Transverse colon (tissue), 4 donors: ENCODE measurements around the gene DPP10. TPM values are rescaled to one million over a fixed set of nuclear protein-coding genes. Genes with fewer than 3 reads are reported as not detected.

Source experiments
- DNase-seq: peaks from one replicate; pipeline ENCODE4 v3.0.0-alpha.2; 2019
- H3K27ac ChIP-seq, 4 donors: fragments of 200-600 bp; sonication (generic); 2 replicates each; pipeline ENCODE4 v1.5.1; 2016 to 2018; ENCODE audit warnings: inconsistent platforms in 4 of 4
- H3K27me3 ChIP-seq: fragments of 200-600 bp; sonication (generic); 2 replicates; pipeline ENCODE4 v1.5.1; 2017; ENCODE audit warnings: inconsistent platforms
- H3K36me3 ChIP-seq, 4 donors: fragments of 200-600 bp; sonication (generic); 2 replicates each; pipeline ENCODE4 v1.5.1; 2017 to 2019; ENCODE audit warnings: inconsistent platforms in 4 of 4
- H3K4me1 ChIP-seq, 4 donors: fragments of 200-600 bp; sonication (generic); 2 replicates each; pipeline ENCODE4 v1.5.1; 2017 to 2020; ENCODE audit warnings: inconsistent platforms in 4 of 4
- H3K4me3 ChIP-seq, 4 donors: fragments of 200-600 bp; sonication (generic); 1 replicate in 1 of 4; 2 replicates in 3 of 4; pipeline versions ENCODE4 v1.5.1 to v1.6.1; 2017 to 2019; ENCODE audit warnings: inconsistent platforms in 4 of 4
- H3K9me3 ChIP-seq, 2 donors: fragments of 200-600 bp; sonication (generic); 2 replicates each; pipeline ENCODE4 v1.5.1; 2017 to 2019; ENCODE audit warnings: inconsistent platforms in 2 of 2
- CTCF ChIP-seq, 5 experiments: fragments of 200-600 bp in 3 of 5; fragments of 450-650 bp in 2 of 5; sonication (generic) in 3 of 5; IDR thresholded peaks; 1 replicate in 2 of 5; 2 replicates in 3 of 5; pipeline ENCODE4 v1.5.1; 2016 to 2017; ENCODE audit warnings: antibody characterized with exemption in 5 of 5, inconsistent platforms in 3 of 5, mild to moderate bottlenecking in 2 of 5, moderate library complexity in 1 of 5
- EP300 ChIP-seq: sonication (generic); formaldehyde crosslinking; IDR thresholded peaks from one replicate; pipeline ENCODE4 v1.6.1; 2017; ENCODE audit warnings: antibody characterized with exemption, low read depth
- POLR2A ChIP-seq: fragments of 450-650 bp; IDR thresholded peaks from one replicate; pipeline ENCODE4 v1.6.1; 2016; ENCODE audit warnings: antibody characterized with exemption, mild to moderate bottlenecking, moderate library complexity
- POLR2AphosphoS5 ChIP-seq, 3 donors: sonication (generic); formaldehyde crosslinking; IDR thresholded peaks; one replicate each; pipeline ENCODE4 v1.6.1; 2016; ENCODE audit warnings: antibody characterized with exemption in 3 of 3
- WGBS, 2 donors: methylation state at CpG; one replicate each; pipeline ENCODE4 v1.1.5; 2018; ENCODE audit warnings: low coverage in 1 of 2; 5-methylcytosine and 5-hydroxymethylcytosine counted together
- in situ Hi-C, 4 donors: fragments of 200-750 bp; cut with MboI; loops; one replicate each; pipeline versions ENCODE4 v1.15.0 to v1.15.1; 2017; ENCODE audit warnings: low sequenced_read_pairs in 3 of 4, low pct_ligation_motif_present in 1 of 4, low pct_unique_long_range_greater_than_20kb in 1 of 4
- intact Hi-C: fragments of 100-400 bp; cut with DNase I; formaldehyde crosslinking; loops from one replicate; pipeline ENCODE4 v1.15.1; 2023; ENCODE audit warnings: low total_unique reads
- total RNA-seq, 4 donors: library from RNA; depleted of rRNA; stranded (reverse); fragments of >200 nt; gene quantifications; one replicate each; pipeline ENCODE4 v1.1.0, GENCODE V29; 2016

The DPP10 gene
- total RNA-seq, 4 donors from 2014 or later = 3.4 to 8.4 (median 7.0) TPM

GRCh38 chr2:115580784-115581183 lies 1138.3 kb downstream of the DPP10 start:
- 85 to 90% methylated on average over 5 of the region's 5 CpGs for WGBS, 2 donors
- Histone ChIP-seq H3K27me3 (no peaks in the 10 kb centered on the region), H3K36me3 (no peaks in the 10 kb centered on the region), H3K4me1 (no peaks in the 10 kb centered on the region), H3K27ac (no peak overlapping the region), H3K9me3 (no peaks in the 10 kb centered on the region), H3K4me3 (no peak overlapping the region)
- no peak for DNase-seq
- TF ChIP-seq POLR2A = no peak
- no peak for TF ChIP-seq POLR2AphosphoS5 (IDR thresholded peaks at IDR 0.05)
- TF ChIP-seq EP300 = no peak
- TF ChIP-seq CTCF (IDR thresholded peaks at IDR 0.05) = no peak
- in situ Hi-C loops = no loop called here
- intact Hi-C loops = no loop called here

GRCh38 chr2:115584507-115584906 lies 1142.1 kb downstream of the DPP10 start:
- no peaks in the 10 kb centered on the region for H3K27me3 ChIP-seq
- no peak for TF ChIP-seq POLR2A
- TF ChIP-seq EP300 = no peak
- no peak for TF ChIP-seq CTCF (IDR thresholded peaks at IDR 0.05)
- TF ChIP-seq POLR2AphosphoS5 (IDR thresholded peaks at IDR 0.05) = no peak
- no peak overlapping the region for H3K4me3 ChIP-seq
- DNase-seq = no peak
- no peaks in the 10 kb centered on the region for H3K4me1 ChIP-seq
- H3K27ac ChIP-seq = no peak overlapping the region
- H3K9me3 ChIP-seq = no peaks in the 10 kb centered on the region
- in situ Hi-C loops = no loop called here
- no peaks in the 10 kb centered on the region for H3K36me3 ChIP-seq
- WGBS, 2 donors = 92 to 96% methylated on average over 2 of the region's 2 CpGs
- intact Hi-C loops = no loop called here

GRCh38 chr2:115596659-115597375 lies 1154.4 kb downstream of the DPP10 start:
- Histone ChIP-seq H3K4me3 (no peak overlapping the region), H3K4me1 (no peaks in the 10 kb centered on the region), H3K36me3 (no peaks in the 10 kb centered on the region), H3K27ac (no peak overlapping the region), H3K9me3 (no peaks in the 10 kb centered on the region), H3K27me3 (no peaks in the 10 kb centered on the region)
- WGBS, 2 donors = 47 to 58% methylated on average over 3 of the region's 3 CpGs
- TF ChIP-seq POLR2A = no peak
- intact Hi-C loops = no loop called here
- in situ Hi-C loops = no loop called here
- no peak for DNase-seq

- Histone ChIP-seq H3K4me1 (no peaks in the 10 kb centered on the region), H3K4me3 (no peak overlapping the region), H3K27ac (no peak overlapping the region), H3K9me3 (no peaks in the 10 kb centered on the region), H3K36me3 (no peaks in the 10 kb centered on the region), H3K27me3 (no peaks in the 10 kb centered on the region)
- no peak for TF ChIP-seq POLR2AphosphoS5 (IDR thresholded peaks at IDR 0.05)
- no peak for TF ChIP-seq EP300
- TF ChIP-seq POLR2A = no peak
- TF ChIP-seq CTCF (IDR thresholded peaks at IDR 0.05) = no peak
- in situ Hi-C loops (no loop called here), intact Hi-C loops (no loop called here)
- WGBS, 2 donors = 81 to 83% methylated on average over 7 of the region's 7 CpGs
- DNase-seq = no peak
These were observed 1160.8 kb downstream of the DPP10 start for GRCh38 chr2:115603285-115603684.

GRCh38 chr2:115606350-115606749 lies 1163.9 kb downstream of the DPP10 start:
- no peaks in the 10 kb centered on the region for H3K4me1 ChIP-seq
- no peaks in the 10 kb centered on the region for H3K36me3 ChIP-seq
- no peak overlapping the region for H3K4me3 ChIP-seq
- in situ Hi-C loops (no loop called here), intact Hi-C loops (no loop called here)
- TF ChIP-seq EP300 (no peak), CTCF (IDR thresholded peaks at IDR 0.05) (no peak), POLR2AphosphoS5 (IDR thresholded peaks at IDR 0.05) (no peak), POLR2A (no peak)
- no peaks in the 10 kb centered on the region for H3K27me3 ChIP-seq
- H3K27ac ChIP-seq = no peak overlapping the region
- WGBS, 2 donors = 67% methylated on average over 1 of the region's 1 CpG; no CpG with 5 or more reads in 1 of the 2 donors
- no peak for DNase-seq
- no peaks in the 10 kb centered on the region for H3K9me3 ChIP-seq
